Brain pericyte (primary cell): ENCODE results near the gene DPEP1.

Experiments used
- DNase-seq: peaks from one replicate; pipeline ENCODE4 v3.0.0-alpha.2; 2012; ENCODE audit warnings: low read depth, low spot score

The DPEP1 gene

GRCh38 chr16:89599451-89599858, 14.0 kb upstream of the DPEP1 start:
- no peak for DNase-seq

- DNase-seq, result no peak
Measured at GRCh38 chr16:89599902-89600301, 13.5 kb upstream of the DPEP1 start.

- DNase-seq, result no peak
Measured at GRCh38 chr16:89600427-89600826, 13.0 kb upstream of the DPEP1 start.

- DNase-seq, result no peak
Measured at GRCh38 chr16:89600956-89601355, 12.5 kb upstream of the DPEP1 start.

GRCh38 chr16:89601906-89602272, 11.6 kb upstream of the DPEP1 start:
- no peak for DNase-seq

GRCh38 chr16:89602273-89602951, 11.0 kb upstream of the DPEP1 start:
- peak; percentile 79 for DNase-seq

GRCh38 chr16:89602952-89603590, 10.4 kb upstream of the DPEP1 start:
- DNase-seq, result no peak

- DNase-seq, result no peak
Measured at GRCh38 chr16:89604764-89605163, 8.7 kb upstream of the DPEP1 start.

- no peak for DNase-seq
Measured at GRCh38 chr16:89605186-89605970, 8.1 kb upstream of the DPEP1 start.

GRCh38 chr16:89606006-89606405, 7.4 kb upstream of the DPEP1 start:
- no peak for DNase-seq

GRCh38 chr16:89607453-89607852, 6.0 kb upstream of the DPEP1 start:
- DNase-seq, result no peak

- DNase-seq, result no peak
Measured at GRCh38 chr16:89607937-89608740, 5.3 kb upstream of the DPEP1 start.

- DNase-seq, result no peak
Measured at GRCh38 chr16:89610108-89610453, 3.4 kb upstream of the DPEP1 start.

GRCh38 chr16:89612415-89613166, 851 bp upstream of the DPEP1 start:
- DNase-seq, result no peak

- DNase-seq, result no peak
Measured at GRCh38 chr16:89613954-89614459, 565 bp downstream of the DPEP1 start.

GRCh38 chr16:89615176-89615575, 1.7 kb downstream of the DPEP1 start:
- no peak for DNase-seq

- no peak for DNase-seq
Measured at GRCh38 chr16:89615596-89616090, 2.2 kb downstream of the DPEP1 start.

GRCh38 chr16:89616623-89617022, 3.2 kb downstream of the DPEP1 start:
- DNase-seq, result no peak

- no peak for DNase-seq
Measured at GRCh38 chr16:89617036-89617435, 3.6 kb downstream of the DPEP1 start.

- no peak for DNase-seq
Measured at GRCh38 chr16:89618109-89618998, 4.9 kb downstream of the DPEP1 start.
